ENCODE data around the gene ZNF324.
"Not testable (repeated sequence)": the region's sequence is repeated elsewhere in the genome, so short reads cannot be mapped to it uniquely, and the experiment has no call there.

The ZNF324 gene
- 34.5 to 50.5 reads per million in 2 donors for total RNA-seq

DNA sequence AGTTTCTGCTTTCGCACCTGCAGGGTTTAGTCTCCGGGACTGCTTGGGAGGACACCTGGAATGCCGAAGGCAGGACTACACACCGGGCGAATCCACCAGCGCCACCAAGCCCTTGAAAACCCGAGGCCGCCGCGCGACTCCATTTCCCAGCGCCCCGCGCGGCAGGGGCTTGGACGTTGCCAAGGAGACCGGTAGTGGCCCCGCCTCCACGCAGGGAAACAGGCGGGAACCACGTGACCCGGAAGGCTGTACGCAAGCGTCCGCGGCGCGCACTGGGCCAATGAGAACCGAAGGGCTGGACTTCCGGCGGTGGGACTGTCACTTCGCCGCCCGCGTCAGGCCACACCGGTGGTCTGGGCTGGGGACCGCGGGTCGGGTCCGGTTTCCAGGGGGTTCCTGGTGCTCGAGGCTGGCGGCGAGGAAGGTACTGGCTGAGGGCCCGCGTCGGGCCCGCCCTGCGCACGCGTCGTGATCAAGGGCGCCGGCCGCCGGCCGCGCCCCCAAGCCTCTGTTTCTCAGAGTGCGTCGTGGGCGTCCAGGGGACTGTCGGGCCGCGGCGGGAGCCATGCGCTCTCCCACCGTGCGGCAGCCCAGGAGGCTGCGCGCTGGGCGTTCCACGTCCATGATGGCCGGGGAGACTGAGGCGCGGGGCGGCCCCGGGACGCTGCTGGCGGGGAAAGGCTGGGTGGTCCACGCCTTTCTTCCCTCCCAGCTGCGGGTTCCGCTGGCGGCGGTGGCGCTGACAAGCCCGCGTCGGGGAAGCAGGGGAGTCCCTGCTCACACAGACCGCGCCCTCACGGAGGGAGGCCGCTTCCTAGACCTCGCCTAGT, at the start of gene ZNF324:
ZNF324 (plus strand) TSS at position 321 of the 830 bp plus-strand sequence. CDS start 2,106 bp downstream, outside the sequence.
- DNase-seq, result peak; percentile 92 to 97 (median 97)

DNA sequence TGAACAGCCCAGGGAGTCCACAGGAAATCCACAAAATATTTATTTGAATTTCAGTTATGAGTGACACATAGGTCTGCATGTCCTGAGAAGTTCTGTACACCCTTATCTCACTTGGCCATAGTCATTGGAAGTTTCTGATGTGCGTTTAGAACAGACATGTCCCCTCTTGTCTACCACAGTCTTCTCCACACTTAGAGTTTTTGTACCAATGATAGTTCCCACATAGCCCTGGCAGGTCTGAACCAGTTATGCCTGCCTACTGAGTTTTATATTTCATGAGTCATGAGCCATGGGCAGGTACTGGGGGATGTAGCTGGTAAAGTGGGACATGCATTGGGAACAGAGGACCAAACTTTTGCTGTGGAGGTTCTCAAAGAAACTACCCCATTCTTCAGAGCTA, 38.3 kb upstream of the ZNF324 start:
- no peak for DNase-seq

DNA sequence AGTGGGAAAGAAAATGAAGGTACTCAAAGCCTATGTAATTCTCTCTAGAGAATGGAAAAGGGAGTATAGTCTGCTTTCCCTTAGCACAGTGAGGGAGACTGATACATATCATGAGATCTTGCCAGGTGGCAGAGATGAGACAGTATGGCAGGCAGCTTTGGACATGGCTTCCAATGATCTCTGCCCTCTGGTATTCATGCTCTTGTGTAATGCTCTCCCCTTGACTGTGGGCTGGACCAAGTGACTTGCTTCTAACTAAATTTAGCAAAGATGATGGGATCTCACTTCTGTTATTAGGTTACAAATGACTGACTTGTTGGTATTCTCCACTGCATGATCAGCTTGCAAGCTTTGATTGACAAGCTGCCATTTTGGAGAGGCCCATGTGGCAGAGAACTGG, 37.1 kb upstream of the ZNF324 start:
- DNase-seq, result no peak

DNA sequence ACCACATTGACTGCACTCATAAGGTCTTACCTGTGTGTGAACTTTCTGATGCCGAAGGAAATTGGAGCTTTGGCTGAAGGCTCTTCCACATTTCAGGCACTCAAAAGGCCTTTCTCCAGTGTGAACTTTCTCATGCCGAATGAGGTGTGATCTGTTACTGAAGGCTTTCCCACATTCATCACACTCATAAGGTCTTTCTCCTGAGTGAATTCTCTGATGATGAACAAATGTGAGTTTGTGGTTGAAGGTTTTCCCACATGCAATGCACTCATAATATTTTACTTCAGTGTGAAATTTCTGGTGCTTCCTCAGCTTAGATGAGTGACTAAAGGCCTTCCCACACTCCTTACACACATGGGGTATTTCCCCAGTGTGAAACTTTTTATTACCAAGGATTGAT, 32.7 kb upstream of the ZNF324 start:
- no peak for DNase-seq

DNA sequence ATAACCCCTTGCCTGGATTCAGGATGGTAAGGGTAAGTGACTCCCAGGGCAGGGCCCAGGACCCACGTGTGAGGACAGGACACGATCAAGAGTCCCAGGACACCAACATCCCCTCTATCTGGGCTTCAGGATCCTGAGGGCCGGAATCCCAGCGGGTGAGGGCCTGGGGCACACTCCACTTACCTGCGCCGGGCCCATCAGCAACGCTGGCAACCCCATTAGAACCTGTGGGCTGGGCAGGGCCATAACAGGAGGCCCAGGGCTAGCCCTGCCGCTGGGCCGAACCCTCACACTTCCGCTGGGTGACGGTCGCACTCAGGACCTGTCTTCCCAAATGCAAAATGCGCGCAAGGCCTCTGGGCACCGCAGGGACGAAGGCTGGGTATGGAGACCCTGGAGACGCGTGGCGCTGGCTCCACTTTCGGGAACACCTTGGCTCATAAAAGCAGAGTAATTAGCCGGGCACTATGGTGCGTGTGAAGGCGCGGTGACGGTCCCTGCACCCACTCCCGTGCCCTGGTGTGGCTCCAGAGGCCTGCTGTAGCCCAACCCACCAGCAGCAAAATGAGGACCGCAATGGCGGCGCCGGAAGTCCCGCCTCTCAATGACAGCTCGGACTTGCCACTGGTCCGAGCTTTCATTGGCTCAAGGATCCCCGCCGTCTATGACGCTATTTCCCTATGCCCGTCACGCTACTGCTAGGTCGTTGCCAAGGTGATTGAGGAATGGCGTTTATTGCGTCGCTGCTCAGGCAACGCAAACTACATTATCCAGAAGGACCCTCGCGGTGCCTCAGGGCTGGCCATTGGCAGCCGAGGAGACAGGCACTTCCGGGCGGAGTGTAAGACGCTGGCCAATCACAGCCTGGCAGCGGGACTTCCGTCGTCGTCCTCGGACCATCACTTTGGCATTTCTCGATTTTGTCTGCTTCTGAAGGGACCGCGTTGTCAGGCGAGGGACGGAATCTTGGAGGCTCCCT, 27.0 kb upstream of the ZNF324 start, which contains the start of gene ZNF132:
ZNF132 (minus strand) TSS at position 578 of the 979 bp plus-strand sequence; CDS start at position 246, 332 bp downstream.
- peak; percentile 72 to 100 (median 93) for DNase-seq

GRCh38 chr19:58440556-58440955, 26.3 kb upstream of the ZNF324 start:
- DNase-seq, result no peak

- DNase-seq, result not testable (repeated sequence)
Measured at GRCh38 chr19:58442986-58443385, 23.9 kb upstream of the ZNF324 start.

GRCh38 chr19:58448860-58449259, 18.0 kb upstream of the ZNF324 start:
- DNase-seq, result not testable (repeated sequence)

DNA sequence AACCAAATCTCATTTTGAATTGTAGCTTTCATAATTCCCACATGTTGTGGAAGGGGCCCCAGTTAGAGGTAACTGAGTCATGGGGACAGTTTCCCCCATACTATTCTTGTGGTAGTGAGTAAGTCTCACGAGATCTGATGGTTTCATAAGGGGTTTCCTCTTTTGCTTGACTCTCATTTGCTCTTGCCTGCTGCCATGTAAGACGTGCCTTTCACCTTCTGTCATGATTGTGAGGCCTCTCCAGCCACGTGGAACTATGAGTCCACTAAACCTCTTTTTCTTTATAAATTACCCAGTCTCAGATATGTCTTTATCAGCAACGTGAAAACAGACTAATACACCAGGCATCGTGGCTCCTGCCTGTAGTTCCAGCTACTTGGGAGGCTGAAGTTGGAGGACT, 16.9 kb upstream of the ZNF324 start:
- DNase-seq, result not testable (repeated sequence)

- no peak for DNase-seq
Measured at GRCh38 chr19:58450856-58451357, 16.0 kb upstream of the ZNF324 start.

- peak; percentile 92 to 97 (median 96) for DNase-seq
Measured at GRCh38 chr19:58451358-58452101, 15.3 kb upstream of the ZNF324 start, which contains the start of gene ZNF324B. Gene ZNF324B (plus strand): TSS chr19:58451622. CDS start chr19:58453702, 2,080 bp downstream.

DNA sequence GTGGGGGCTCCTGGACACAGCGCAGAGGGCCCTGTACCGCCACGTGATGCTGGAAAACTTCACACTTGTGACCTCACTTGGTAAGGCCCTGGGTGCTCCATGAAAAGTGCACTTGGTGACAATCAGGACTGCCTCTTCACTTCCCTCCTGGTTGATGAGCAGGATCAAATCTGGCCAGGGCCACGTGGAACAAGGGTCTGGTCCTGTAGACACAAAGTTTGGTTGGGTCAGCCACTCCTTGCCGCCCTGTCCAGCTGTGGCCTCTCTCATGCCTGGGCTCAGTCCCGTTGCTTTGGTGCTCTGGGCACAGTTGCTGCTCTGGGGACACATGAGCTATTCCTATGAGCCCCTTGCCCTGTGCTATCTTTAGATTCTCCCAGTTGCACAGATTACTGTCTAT, 13.1 kb upstream of the ZNF324 start:
- DNase-seq, result no peak

DNA sequence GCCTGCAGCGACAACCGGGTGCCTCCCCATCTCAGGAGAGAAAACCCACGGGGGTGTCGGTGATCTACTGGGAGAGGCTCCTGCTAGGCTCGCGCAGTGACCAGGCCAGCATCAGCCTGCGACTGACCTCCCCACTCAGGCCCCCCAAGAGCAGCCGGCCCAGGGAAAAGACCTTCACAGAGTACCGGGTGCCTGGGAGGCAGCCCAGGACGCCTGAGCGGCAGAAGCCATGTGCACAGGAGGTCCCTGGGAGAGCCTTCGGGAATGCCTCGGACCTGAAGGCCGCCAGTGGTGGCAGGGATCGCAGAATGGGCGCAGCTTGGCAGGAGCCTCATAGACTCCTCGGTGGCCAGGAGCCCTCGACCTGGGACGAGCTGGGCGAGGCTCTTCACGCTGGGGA, 11.6 kb upstream of the ZNF324 start:
- DNase-seq, result no peak

DNA sequence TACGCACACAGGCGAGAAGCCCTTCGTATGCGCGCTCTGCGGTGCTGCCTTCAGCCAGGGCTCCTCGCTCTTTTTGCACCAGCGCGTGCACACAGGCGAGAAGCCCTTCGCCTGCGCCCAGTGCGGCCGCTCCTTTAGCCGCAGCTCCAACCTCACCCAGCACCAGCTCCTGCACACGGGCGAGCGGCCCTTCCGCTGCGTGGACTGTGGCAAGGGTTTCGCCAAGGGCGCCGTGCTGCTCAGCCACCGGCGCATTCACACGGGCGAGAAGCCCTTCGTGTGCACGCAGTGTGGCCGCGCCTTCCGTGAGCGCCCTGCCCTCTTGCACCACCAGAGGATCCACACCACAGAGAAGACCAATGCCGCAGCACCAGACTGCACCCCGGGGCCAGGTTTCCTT, 10.8 kb upstream of the ZNF324 start:
- no peak for DNase-seq

GRCh38 chr19:58460039-58460438, 6.8 kb upstream of the ZNF324 start:
- DNase-seq, result no peak

GRCh38 chr19:58466089-58466759, 656 bp upstream of the ZNF324 start:
- no peak for DNase-seq

DNA sequence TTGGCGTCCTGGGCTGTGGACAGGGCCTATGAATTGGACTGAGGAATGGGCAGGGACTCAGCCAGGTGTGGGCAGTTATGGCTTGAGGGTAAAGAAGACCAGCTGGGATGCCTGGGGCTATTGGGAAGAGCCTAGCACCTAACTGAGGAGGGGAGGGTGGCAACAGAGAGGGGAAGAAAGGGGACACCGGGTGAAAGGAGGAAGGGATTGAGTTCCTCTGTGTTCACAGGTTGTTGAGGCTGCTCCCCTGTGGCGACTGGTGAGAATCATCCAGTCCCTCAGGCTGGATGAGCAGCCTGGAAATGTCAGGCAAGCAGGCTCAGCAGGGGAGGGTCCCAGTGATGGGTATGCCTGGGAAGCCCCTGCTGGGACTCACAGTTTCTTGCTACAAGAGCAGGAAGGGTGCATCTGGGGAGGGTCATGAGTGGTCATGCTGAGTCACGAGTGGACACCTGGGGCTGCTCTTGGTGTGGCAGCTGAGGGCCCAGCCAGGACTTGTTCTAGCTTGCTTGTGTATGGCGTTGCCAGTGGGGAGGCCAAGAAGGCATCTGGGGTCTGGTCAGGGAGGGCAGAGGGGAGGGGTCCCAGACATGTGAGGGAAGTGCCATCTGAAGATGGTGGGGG, 1.4 kb downstream of the ZNF324 start:
- DNase-seq, result no peak

DNA sequence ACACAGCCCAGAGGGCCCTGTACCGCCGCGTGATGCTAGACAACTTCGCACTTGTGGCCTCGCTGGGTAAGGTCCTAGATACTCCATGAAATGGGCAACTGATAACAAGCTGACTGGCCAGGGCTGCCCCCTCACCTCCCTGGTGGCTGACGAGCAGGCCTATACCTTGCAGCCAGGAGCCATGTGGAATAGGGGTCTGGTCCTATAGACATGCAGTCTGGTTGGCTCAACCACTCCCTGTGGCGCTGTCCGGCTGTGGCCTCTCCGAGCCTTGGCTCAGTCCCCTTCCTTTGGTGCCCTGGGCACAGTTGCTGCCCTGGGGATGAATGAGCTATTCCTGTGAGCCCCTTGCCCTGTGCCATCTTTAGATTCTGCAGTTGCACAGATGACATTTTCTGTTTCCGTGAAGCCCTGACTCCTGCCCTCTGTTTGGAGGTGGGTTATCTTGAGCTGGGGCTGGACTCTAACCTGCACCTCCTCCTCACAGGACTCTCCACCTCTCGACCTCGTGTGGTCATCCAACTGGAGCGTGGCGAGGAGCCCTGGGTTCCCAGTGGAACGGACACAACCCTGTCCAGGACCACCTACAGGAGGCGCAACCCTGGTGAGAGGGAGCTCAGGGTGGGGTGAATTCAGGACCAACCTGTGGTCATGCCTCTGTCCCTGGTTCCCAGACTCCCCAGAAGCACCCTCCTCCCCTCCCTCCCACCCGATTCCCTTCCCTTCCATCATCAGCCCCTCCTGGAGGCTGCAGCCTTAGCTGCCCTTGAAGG, 2.5 kb downstream of the ZNF324 start:
- no peak for DNase-seq

DNA sequence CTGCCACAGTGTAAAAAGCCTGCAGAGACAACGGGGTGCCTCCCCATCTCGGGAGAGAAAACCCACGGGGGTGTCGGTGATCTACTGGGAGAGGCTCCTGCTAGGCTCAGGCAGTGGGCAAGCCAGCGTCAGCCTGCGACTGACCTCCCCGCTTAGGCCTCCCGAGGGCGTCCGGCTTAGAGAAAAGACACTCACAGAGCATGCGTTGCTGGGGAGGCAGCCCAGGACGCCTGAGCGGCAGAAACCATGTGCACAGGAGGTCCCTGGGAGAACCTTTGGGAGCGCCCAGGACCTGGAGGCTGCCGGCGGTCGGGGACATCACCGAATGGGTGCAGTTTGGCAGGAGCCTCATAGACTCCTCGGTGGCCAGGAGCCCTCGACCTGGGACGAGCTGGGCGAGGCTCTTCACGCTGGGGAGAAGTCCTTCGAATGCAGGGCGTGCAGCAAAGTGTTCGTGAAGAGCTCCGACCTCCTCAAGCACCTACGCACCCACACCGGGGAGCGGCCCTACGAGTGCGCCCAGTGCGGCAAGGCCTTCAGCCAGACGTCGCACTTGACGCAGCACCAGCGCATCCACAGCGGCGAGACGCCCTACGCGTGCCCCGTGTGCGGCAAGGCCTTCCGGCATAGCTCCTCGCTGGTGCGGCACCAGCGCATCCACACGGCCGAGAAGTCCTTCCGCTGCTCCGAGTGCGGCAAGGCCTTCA, 4.1 kb downstream of the ZNF324 start:
- not testable (repeated sequence) for DNase-seq

DNA sequence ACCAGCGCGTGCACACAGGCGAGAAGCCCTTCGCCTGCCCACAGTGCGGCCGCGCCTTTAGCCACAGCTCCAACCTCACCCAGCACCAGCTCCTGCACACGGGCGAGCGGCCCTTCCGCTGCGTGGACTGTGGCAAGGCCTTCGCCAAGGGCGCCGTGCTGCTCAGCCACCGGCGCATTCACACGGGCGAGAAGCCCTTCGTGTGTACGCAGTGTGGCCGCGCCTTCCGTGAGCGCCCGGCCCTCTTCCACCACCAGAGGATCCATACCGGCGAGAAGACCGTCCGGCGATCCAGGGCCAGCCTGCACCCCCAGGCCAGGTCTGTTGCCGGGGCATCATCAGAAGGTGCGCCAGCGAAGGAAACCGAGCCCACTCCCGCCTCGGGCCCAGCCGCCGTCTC, 4.9 kb downstream of the ZNF324 start:
- DNase-seq, result no peak

All from T-helper 2 cell (primary cell).